NCI-H2171 (cell line): ENCODE data around the gene CD1D.
A peak's percentile ranks its signal among the peaks of the same experiment; 100 is the strongest.
"Not testable (repeated sequence)": the region's sequence is repeated elsewhere in the genome, so short reads cannot be mapped to it uniquely, and the experiment has no call there.

ENCODE experiments used
- DNase-seq: peaks from one replicate; lab custom pipeline; 2025; lab: John Stamatoyannopoulos, UW

The CD1D gene

DNA sequence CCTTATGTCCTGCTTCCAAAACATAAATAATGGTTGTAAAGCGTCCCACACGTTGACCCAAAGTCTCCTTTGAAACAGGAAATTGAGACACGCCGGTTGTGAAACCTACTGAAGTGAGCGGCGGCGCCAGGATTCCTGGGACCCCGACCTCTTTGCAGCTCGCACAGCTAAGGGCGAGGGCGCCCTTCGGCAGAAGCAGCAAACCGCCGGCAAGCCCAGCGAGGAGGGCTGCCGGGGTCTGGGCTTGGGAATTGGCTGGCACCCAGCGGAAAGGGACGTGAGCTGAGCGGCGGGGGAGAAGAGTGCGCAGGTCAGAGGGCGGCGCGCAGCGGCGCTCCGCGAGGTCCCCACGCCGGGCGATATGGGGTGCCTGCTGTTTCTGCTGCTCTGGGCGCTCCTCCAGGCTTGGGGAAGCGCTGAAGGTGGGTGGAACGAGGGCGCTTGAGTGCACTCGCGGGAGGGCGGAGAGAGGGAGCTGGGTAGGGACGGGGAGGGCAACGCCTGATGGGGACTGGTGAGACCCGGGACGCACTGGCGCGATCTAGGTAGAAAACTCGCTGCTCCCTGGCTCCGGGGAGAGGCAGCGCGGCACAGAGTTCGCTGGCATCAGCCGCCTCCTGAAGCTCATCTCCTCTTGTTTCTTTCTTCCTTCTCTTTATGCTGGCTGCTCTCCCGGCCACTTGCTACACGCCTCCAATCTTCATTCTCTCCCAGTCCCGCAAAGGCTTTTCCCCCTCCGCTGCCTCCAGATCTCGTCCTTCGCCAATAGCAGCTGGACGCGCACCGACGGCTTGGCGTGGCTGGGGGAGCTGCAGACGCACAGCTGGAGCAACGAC lies at the start of gene CD1D:
CD1D (plus strand) TSS at position 155 of the 836 bp plus-strand sequence; CDS start at position 362, 207 bp downstream.
- no peak for DNase-seq

DNA sequence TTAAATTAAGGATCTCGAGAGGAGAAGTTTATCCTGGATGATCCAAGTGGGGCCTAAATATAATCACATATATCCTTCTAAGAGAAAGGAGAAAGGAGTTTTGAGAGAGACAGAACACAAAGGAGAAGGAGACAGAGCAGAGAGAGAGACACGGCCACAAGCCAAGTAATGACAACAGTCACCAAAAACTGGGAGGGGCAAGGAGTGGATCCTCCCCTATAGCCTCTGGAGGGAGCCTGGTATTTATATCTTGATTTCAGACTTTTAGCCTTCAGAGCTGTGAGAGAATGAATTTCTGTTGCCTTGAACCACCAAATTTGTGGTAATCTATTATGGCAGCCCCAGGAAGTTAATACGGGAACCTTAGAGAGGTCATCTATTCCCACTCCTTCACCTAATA lies 49.5 kb upstream of the CD1D start:
- DNase-seq, result no peak

DNA sequence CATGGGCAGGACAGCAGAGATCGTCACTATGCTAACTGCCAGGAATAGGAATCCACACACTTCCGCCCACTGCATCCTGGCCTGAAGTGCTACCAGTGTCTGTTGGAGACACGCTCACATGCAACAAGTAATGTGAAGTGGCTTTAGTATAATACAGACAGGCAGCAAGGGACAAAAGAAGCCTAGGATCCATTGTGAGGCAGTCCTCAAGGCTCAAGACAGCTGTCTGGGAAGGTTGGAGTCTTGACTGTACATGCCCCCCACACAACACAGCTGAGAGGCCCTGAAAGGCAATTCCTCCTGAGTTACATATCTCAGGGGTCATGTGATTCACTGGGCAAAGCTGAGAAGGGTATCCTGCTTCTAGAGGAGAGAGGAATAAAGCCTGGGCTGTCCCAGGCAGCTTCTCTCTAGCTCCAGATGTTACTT lies 39.9 kb upstream of the CD1D start:
- no peak for DNase-seq

DNA sequence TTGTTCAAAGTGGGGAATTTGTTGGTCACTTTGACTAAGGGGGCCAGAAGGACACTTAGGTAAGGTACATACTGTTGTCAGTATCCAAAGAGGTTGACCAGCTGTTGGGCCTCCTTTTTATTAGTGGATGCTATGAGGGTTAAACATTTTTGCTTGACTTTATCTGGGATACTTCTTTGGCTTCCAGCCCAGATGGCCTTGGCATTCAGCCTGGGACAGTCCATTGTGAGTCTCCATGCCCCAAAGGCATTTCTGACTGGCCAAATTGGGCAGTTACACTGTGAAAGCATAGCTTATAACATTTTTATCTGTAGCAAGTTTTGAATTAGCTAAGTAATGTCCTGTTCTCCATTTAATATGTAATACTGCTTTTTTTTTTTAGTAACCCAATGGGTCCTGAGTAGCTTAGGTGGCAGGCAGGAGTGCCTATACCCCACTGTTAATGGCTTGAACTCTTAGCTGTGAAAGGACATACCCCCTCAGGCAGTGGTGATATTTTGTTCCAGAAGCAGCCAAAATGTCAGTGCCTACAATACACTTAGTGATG lies 35.4 kb upstream of the CD1D start:
- no peak for DNase-seq

DNA sequence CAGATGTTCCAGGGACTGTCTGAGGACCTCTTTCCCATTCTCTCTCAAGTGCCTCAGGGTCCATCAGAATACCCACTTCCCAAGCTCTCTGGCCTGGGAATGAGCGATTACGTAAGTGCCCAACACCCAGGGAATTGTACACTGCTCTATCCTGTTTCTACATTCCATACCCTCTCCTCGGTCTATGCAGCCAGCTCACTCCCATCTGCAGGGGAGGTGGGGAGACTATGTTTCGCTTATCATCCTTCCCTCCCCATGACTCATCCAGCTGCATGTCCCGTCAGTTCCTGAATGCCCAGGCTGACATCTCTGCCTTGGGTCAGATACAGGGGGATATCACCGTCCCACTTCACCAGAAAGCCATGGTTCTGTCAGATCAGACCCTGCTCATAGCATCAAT lies 34.5 kb upstream of the CD1D start:
- DNase-seq, result no peak

DNA sequence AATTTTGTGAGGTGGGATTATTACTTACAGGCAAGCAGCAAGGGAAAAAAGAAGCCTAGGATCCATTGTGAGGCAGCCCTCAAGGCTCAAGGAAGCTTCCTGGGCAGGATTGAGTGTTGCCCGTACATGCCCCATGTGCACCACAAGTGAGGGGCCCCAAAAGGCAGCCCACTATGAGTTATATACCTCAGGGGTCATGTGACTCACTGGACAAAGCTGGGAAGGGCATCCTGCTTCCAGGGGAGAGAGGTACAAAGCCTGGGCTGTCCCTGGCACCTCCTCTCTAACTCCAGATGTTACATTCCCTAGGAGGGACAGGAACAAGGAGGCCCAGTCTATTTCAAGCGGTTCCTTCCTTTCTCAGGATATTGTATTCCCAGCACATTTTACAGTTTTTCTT lies 34.0 kb upstream of the CD1D start:
- no peak for DNase-seq

DNA sequence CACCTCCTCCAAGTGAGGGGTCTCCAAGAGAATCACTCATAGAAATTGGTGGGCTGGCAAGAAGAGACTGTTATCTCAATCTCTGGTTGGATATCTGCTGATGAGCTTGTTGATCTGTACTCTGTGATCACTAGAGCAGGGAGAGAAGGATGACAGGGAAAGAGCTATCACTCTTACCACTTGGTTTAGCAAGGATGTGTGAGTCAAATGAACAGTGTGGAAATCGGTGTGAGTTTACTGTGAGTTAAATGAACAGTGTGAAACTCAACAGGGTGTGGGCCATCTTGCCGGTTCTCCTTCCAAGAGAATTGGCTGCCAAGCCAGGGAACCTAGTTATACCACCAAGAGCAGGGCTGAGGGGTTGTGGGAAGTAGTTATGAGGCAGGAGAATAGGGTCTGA lies 33.3 kb upstream of the CD1D start:
- DNase-seq, result no peak

DNA sequence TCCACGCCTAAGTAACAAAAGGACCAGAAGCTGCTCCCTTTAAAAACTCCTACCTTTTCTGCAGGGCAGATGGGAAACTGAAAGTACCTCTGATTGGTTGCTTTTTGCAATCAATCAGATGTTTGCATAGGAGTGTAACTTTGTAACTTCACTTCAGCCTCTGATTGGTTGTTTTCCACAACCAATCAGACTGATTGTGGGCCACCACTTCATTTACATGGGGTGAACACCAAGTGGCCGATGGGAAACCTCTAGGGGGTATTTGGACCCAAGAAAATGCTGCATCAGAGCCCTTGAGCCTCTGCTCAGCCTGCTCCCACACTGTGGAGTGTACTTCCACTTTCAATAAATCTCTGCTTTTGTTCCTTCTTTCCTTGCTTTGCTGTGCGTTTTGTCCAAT lies 32.8 kb upstream of the CD1D start:
- no peak for DNase-seq

DNA sequence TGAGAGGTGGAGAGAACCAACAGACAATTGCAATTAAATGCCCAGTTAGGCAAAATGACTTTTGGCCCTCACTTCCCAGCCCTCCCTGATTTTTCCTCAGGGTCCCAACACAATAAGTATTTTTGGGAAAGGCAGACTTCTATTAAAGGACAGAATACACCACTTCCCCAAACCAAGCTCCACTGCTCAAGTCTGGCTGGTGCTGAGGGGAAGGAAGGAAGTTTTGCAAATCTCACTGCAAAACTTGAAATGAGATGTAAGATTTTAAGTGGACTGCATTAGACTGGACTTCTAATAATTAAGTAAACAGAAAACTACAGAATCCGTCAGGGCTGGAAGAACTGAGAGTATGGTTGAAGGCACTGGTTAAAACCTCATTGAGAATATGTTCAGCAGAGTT lies 32.2 kb upstream of the CD1D start:
- no peak for DNase-seq

DNA sequence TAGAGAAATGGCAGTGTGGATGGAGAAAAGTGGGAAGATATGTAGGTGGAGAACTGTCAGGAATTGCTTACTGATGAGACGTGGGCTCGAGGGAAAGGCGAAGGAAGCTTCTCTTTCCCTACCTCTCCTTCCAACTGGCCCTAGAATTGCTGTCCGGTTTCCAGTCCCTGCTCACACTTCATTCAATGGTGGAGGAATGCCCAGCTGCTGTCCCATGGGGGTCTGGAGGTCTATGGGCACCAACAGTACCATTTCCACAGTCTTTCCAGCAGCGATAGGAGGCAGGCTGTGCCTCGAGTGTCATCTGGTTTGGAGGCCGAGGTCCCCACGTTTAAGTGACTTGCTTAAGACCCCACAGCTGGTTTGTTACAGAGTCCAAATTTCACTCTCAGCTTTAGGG lies 31.5 kb upstream of the CD1D start:
- no peak for DNase-seq

DNA sequence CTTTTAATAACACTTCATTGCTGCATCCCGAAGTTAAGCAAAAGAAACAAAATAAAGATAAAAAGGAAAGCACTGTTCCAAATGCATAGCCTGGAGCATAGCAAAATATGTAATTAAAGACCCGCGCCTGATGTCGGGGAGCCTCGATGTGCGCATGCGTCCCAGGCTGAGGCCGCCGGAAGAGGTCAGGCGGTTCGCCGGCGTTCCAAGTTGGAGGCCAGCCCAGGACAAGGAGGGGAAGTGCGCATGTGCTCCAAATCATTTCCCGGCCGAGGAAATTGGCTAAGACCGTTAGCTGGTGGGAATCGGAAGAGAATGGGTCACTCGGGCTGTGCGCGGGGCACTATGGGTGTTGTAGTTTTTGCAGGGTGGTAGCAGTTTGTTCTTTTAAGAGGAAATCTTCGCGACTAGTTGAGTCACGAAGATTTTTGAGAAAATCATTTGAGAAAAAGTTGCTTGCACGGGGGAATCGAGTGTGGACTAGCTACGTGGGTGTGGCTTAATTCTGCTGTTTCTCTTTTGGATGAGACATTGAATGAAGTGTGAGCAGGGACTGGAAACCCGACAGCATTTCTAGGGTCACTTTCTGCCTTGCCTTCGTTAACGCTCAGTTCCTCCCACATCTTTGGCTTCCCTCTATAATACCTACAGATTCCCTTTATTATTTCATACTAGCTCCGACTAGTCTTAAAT lies 31.0 kb upstream of the CD1D start:
- DNase-seq, result peak; percentile 61

DNA sequence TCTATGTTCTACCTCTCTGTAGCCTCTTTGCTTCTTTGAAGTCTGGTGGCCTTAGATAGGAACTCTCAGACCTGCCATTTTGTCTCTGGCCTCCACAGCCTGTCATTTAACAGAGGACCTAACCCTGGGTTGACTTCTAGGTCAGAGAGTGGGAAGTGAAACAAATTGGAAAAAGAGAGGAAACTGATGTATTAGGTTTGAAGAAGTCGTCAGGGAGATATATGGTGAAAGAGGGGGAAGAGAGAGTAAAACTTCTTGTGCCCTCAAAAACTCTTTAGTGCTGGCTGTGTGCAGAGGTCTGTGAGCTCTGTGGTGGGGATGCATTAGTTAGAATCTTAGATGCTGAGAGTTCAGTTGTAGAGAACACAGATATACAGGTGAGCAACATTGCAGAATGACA lies 30.2 kb upstream of the CD1D start:
- DNase-seq, result no peak

DNA sequence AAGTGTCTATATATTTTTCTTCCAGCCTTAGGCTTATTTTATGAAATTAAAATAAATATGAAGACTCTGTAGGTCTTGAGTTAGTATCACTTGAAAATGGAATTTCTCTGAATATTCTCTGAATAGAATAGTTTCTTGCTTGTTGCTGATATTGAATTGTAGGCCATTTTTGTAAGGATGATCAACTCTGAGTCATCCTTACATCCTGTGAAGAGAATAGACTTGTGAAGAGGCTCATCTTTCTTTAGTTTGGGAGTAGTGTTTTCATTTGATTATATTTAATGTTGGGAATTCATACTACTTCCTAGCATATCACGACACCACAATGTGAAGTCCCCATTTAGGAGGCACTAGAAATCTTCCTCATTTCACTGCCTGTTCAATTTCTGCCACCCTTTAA lies 27.5 kb upstream of the CD1D start:
- DNase-seq, result no peak

DNA sequence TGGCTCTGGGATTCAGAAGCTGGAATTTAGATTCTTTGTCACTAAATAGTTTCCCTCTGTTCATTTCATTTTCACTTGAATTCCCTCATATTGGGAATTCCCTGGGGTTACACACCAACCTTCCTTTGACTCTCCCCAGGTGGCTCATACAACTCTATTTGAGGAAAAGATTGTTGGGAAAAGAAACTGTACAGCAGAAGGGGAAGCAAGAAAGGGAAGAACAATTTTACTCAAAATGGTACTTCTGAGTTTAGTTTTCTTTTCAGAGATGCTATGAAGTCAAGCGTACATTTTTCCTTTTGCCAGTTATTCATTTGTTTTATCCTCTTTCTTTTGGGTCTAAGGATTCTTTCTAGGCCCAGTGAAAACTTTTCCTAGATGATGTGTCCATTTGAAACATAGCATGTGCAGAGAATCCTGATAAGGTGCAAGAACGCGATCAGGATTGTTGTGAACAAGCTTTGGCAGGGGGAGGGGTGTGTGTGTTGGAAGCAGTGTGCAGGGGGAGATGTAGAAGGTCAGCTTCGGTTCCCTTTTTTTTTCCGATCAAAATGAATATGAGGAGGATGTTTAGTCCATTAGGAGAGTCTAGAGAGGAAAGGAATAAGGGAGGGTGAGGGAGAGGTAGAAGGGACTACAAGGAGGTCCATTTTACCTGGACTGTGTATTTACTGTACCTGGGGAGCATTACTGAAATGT lies 26.8 kb upstream of the CD1D start:
- no peak for DNase-seq

DNA sequence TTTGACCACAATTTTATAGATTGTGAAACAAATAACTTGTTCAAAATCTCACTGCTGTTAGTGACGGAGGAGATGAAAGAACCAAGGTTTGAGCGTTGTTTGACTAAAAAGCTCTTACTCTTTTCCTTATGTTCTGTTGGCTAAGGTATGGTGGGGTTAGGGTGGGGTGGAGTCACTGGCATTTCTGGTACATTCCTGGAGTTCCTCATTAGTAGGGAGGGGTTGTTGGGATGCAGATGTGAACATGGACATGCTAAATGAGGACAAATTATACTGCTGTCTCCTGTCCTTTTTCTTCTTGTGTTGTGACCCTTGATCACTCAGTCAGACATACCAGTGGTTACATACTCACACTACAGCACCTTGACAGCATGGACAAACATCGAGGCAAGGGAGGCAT lies 26.2 kb upstream of the CD1D start:
- DNase-seq, result no peak

DNA sequence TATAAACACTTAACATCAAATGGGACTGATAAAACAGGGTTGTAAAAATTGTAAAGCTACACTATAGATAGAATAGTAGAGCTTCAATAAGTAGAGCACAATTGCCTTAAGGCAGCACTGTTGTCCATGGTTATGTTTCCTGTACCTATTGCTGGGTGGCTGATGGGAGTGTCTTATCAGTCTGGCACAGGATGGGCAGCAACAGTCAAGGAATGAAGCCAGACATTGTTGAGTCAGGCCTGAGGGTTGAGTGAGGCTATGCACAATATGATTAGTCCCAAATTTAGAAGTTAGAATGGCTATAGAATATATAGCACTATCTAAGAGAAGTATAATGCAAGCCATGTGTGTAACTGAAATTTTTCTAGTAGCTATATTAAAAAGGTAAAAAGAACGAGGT lies 25.0 kb upstream of the CD1D start:
- DNase-seq, result no peak

DNA sequence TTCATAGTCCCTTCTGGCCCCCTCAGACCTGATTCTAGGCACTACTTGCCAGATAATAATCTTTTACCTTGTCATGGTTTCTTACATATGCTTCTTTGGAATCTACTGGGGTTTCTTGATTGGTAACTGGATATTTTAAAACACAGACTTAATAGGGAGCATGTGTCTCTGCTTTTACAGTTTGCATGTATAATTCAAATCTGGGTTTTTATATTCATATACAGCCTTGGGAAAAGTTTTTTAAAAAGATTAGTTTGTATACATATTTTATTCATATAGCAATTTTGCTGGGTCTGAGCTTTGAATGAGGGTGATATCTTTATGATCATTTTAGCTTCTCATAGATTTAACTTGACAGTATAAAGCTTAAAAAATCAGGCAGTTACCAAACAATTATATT lies 21.1 kb upstream of the CD1D start:
- DNase-seq, result no peak

DNA sequence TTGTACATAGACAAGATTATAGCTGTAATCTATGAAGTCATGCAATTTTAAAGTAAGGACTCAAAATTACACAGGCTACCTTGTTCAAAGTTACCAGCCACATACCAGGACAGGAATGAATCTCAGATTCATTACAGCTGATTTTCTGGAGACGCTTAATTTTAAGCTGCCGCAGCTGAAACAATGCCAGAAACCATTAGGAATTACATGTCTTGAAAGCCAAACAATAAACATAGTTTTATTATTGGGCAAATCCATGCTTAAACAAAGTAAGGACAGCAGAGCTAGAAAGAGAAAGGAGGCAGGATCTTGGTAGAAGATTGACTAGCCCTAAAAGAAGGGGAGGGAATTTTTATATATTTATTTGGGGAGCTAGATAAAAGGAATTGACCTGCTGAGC lies 19.2 kb upstream of the CD1D start:
- no peak for DNase-seq

DNA sequence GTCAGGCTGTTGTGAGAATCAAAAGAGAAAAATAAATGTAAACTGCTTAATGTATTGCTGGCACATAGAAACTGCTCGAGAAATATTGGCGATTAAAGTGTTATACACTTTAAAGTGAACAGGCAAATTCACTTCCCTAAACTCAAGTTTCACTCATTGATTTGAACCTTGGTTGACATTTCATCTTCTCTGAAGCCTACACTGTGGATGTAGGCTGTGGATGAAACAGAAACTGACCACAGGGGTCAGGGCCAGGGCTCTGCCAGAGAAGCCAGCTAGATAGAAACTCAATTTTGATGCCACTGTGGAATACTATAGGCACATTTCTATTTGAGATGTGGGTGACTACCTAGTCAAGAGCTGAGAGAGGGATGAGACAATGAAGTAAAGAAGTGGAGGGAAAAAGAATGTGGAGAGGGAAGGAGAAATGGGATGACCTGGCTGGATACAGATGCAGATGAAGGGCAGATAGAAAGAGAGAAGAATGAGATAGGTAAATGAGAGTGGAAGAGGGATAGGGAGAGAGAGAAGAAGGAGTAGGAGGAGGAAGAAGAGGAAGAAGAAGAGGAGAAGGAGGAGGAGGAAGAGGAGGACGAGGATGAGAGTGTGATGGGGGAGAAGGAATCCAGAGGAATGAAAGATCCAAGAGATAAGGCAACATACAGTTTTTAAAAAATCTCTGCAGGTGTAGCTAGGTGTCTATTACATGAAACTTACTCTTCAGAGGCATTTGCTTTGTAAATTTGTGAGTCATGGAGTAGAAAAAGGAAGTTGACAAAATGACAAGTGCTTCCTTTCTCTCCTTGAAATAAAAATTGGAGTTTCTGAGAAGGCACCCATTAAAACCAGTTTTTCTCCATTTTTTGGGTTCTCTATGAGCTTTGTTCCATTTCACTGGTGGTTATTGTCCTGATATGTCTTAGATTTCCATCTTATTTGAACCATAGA lies 17.4 kb upstream of the CD1D start:
- no peak for DNase-seq

DNA sequence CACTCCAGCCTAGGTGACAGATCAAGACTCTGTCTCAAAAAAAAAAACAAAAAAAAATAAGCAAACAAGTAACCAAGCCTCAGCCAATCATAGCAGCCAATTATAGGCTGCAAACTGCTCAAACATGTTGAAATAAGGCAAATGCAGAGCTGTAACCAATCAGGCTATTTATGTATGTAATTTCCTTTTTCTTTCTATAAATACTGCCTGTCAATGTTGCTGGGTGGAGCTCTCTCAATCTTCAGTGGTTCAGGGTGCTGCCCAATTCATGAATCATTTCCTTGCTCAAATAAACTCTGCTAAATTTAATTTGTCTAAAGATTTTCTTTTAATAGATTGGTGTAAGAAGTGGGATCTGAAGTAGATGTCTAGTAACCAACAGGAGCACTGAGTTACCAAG lies 11.6 kb upstream of the CD1D start:
- no peak for DNase-seq

DNA sequence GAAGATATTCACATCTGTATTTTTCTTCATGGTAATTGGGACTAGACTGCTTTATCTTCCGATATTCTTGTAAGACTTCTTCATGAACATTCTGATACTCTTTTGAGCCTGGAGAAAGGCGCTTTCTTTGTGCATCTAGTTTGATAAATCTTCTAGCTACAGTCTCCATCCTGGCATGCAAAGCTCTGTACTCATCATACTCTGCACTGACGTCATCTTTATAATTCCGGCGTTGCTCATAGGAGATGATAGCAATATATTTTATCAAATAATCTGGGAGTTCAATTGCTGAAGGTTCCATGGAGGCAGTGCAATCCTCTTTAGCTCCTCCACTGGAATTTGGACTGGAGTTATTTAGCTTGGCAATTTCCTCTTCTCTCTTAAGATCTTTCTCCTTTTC lies 4.8 kb upstream of the CD1D start:
- DNase-seq, result not testable (repeated sequence)

DNA sequence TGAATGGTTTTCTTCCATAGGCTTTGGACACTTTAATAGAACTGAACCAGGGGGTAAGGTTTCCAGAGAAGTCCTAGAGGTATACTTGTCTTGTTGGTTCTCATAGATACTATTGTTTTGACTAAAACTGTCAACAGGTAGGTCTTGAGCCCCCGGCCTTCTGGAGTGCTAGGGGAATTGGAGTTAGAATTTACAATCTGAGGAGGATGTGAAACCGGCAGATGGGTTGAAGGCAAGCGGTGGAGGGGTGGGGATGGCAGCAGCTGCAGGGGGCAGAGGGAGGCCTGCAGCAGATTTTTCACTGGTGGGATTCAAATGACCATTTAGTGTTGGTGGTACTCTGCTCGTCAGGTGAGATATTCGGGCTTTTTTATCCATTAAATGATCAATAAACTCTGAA lies 4.3 kb upstream of the CD1D start:
- no peak for DNase-seq
